A549 (cell line): ENCODE data around the gene PRLHR. TPM values are rescaled to one million over a fixed set of nuclear protein-coding genes. Genes with fewer than 3 reads are reported as not detected.

Experiments used
- ATAC-seq, 2 experiments: fragments of 200-7000 bp in 1 of 2; fragments of >200 bp in 1 of 2; cut with Nextera tagmentation in 1 of 2; cut with Tn5 transposase in 1 of 2; 3 replicates each; pipeline versions ENCODE4 v1.8.0 to v1.9.1; 2018 to 2020; ENCODE audit warnings: mild to moderate bottlenecking in 1 of 2, moderate library complexity in 1 of 2
- CTCF ChIA-PET: fragments of 300-600 bp; sonication (Branson Sonifier 250); formaldehyde crosslinking; extraction: SDS; loops from one replicate; lab custom pipeline; 2021; ENCODE audit warnings: antibody characterized with exemption, inconsistent platforms; lab: Yijun Ruan, JAX
- POLR2A ChIA-PET: fragments of 350-600 bp; formaldehyde crosslinking; extraction: SDS; loops from one replicate; lab custom pipeline; 2021; ENCODE audit warnings: antibody characterized with exemption, inconsistent platforms; lab: Yijun Ruan, JAX
- DNase-seq, 2 experiments: peaks; one replicate each; pipeline versions ENCODE4 v3.0.0 to v3.0.0-alpha.2; 2011 to 2016; ENCODE audit warnings: low read depth in 1 of 2, low spot score in 1 of 2
- FAIRE-seq: peaks from 2 replicates; lab custom pipeline; 2011; peaks lifted over from hg19 to GRCh38; lab: Jason Lieb, UNC
- H3K27ac ChIP-seq, 2 experiments: fragments of >200 bp; sonication (Bioruptor Twin); formaldehyde crosslinking; 3 replicates each; pipeline ENCODE4 v1.5.1; 2016 to 2017
- H3K4me1 ChIP-seq: fragments of >200 bp; sonication (Bioruptor Twin); formaldehyde crosslinking; 3 replicates; pipeline ENCODE4 v1.6.1; 2016
- H3K4me2 ChIP-seq: fragments of >200 bp; sonication (Bioruptor Twin); formaldehyde crosslinking; 3 replicates; pipeline ENCODE4 v1.6.1; 2016
- H3K4me3 ChIP-seq: fragments of >200 bp; sonication (Bioruptor Twin); formaldehyde crosslinking; 3 replicates; pipeline ENCODE4 v1.5.1; 2016
- H3K9me3 ChIP-seq: fragments of >200 bp; sonication (Bioruptor Twin); formaldehyde crosslinking; 3 replicates; pipeline ENCODE4 v1.6.1; 2016
- EHMT2 ChIP-seq: fragments of 200-600 bp; sonication (generic); IDR thresholded peaks from 2 replicates; pipeline ENCODE4 v1.6.1; 2016; ENCODE audit warnings: antibody characterized with exemption, low read depth, mild to moderate bottlenecking, moderate library complexity
- ELK1 ChIP-seq: fragments of 150-350 bp; IDR thresholded peaks from 2 replicates; pipeline ENCODE4 v1.6.1; 2014; ENCODE audit warnings: low read depth, mild to moderate bottlenecking, low read length
- EP300 ChIP-seq, 2 experiments: fragments of >200 bp; sonication (Bioruptor Twin); formaldehyde crosslinking; IDR thresholded peaks; 2 replicates in 1 of 2; 3 replicates in 1 of 2; pipeline ENCODE4 v1.6.1; 2016 to 2017
- ESRRA ChIP-seq: fragments of 150-350 bp; IDR thresholded peaks from 2 replicates; pipeline ENCODE4 v1.6.1; 2014; ENCODE audit warnings: mild to moderate bottlenecking, low read length, borderline replicate concordance
- FOSB ChIP-seq: fragments of 250-450 bp; sonication (Bioruptor Pico); IDR thresholded peaks from 2 replicates; pipeline ENCODE4 v1.5.0; 2020; ENCODE audit warnings: mild to moderate bottlenecking, moderate library complexity
- FOXS1 ChIP-seq: fragments of 250-450 bp; sonication (Bioruptor Pico); IDR thresholded peaks from 2 replicates; pipeline ENCODE4 v1.5.0; 2020; ENCODE audit warnings: mild to moderate bottlenecking, moderate library complexity
- GATA3 ChIP-seq: IDR thresholded peaks from 2 replicates; pipeline ENCODE4 v1.6.1; 2012; ENCODE audit warnings: borderline replicate concordance
- HDAC2 ChIP-seq: fragments of 200-600 bp; sonication (generic); IDR thresholded peaks from 2 replicates; pipeline ENCODE4 v1.6.1; 2016
- HEYL ChIP-seq: fragments of 250-450 bp; sonication (Bioruptor Pico); IDR thresholded peaks from 2 replicates; pipeline ENCODE4 v1.8.0; 2021; ENCODE audit warnings: mild to moderate bottlenecking, moderate library complexity
- HMGXB4 ChIP-seq: fragments of 250-450 bp; sonication (Bioruptor Pico); IDR thresholded peaks from 2 replicates; pipeline ENCODE4 v1.5.0; 2021; ENCODE audit warnings: mild to moderate bottlenecking, moderate library complexity, borderline replicate concordance
- HOXA7 ChIP-seq: fragments of 250-450 bp; sonication (Bioruptor Pico); IDR thresholded peaks from 2 replicates; pipeline ENCODE4 v1.5.0; 2020; ENCODE audit warnings: mild to moderate bottlenecking, moderate library complexity
- HOXB13 ChIP-seq: fragments of 250-450 bp; sonication (Bioruptor Pico); IDR thresholded peaks from 2 replicates; pipeline ENCODE4 v1.5.0; 2020; ENCODE audit warnings: low read depth, mild to moderate bottlenecking, moderate library complexity
- JUN ChIP-seq, 2 experiments: fragments of >200 bp; sonication (Bioruptor Twin); formaldehyde crosslinking; IDR thresholded peaks; 2 replicates in 1 of 2; 3 replicates in 1 of 2; pipeline ENCODE4 v1.6.1; 2016 to 2017
- KDM1A ChIP-seq: fragments of 200-600 bp; sonication (generic); IDR thresholded peaks from 2 replicates; pipeline ENCODE4 v1.6.1; 2016; ENCODE audit warnings: low read depth, mild to moderate bottlenecking
- MYC ChIP-seq: IDR thresholded peaks from 2 replicates; pipeline ENCODE4 v1.6.1; 2012; ENCODE audit warnings: mild to moderate bottlenecking, inconsistent platforms, low read length, improper control_type of control experiment, borderline replicate concordance
- NR3C1 ChIP-seq: fragments of >200 bp; sonication (Bioruptor Twin); formaldehyde crosslinking; IDR thresholded peaks from 3 replicates; pipeline ENCODE4 v1.6.1; 2017
- PBX3 ChIP-seq: IDR thresholded peaks from 2 replicates; pipeline ENCODE4 v1.6.1; 2012
- POLR2A ChIP-seq: IDR thresholded peaks from 2 replicates; pipeline ENCODE4 v1.6.1; 2012; ENCODE audit warnings: mild to moderate bottlenecking, low read length
- POLR2AphosphoS2 ChIP-seq: conservative IDR thresholded peaks from 2 replicates; pipeline ENCODE4 v1.6.1; 2012; ENCODE audit warnings: low read length, improper control_type of control experiment, inconsistent platforms
- RAD21 ChIP-seq, 2 experiments: fragments of >200 bp in 1 of 2; sonication (Bioruptor Twin) in 1 of 2; formaldehyde crosslinking in 1 of 2; IDR thresholded peaks in 1 of 2; conservative IDR thresholded peaks in 1 of 2; 2 replicates in 1 of 2; 3 replicates in 1 of 2; pipeline ENCODE4 v1.6.1; 2012 to 2018; ENCODE audit warnings: inconsistent platforms in 1 of 2
- RARB ChIP-seq: fragments of 250-450 bp; sonication (Bioruptor Pico); IDR thresholded peaks from 2 replicates; pipeline ENCODE4 v1.8.0; 2021; ENCODE audit warnings: mild to moderate bottlenecking, moderate library complexity
- RFX5 ChIP-seq: fragments of 450-650 bp; IDR thresholded peaks from 2 replicates; pipeline ENCODE4 v1.7.1; 2014; ENCODE audit warnings: antibody characterized with exemption, mild to moderate bottlenecking, moderate library complexity
- TFCP2L1 ChIP-seq: fragments of 250-450 bp; sonication (Bioruptor Pico); IDR thresholded peaks from 2 replicates; pipeline ENCODE4 v1.5.0; 2021; ENCODE audit warnings: mild to moderate bottlenecking
- ZFP36 ChIP-seq: fragments of 450-650 bp; IDR thresholded peaks from 2 replicates; pipeline ENCODE4 v1.6.1; 2014; ENCODE audit warnings: borderline replicate concordance; ENCODE audit not compliant: partially characterized antibody
- ZNF302 ChIP-seq: fragments of 250-450 bp; sonication (Bioruptor Pico); IDR thresholded peaks from 2 replicates; pipeline ENCODE4 v1.9.0; 2021; ENCODE audit warnings: inconsistent platforms, mild to moderate bottlenecking, moderate library complexity
- WGBS: methylation state at CpG from one replicate; pipeline ENCODE4 v1.1.6; 2017; ENCODE audit errors: missing lambda C conversion rate; 5-methylcytosine and 5-hydroxymethylcytosine counted together
- polyA plus RNA-seq, 4 experiments: library from polyadenylated mRNA; depleted of rRNA in 3 of 4; stranded (reverse); fragments of >200 nt; fragmentation: RNase III in 1 of 4; extraction: RNeasy Plus Mini Kit Qiagen cat#74134 plus additional on column Dnase treatment in 1 of 4; gene quantifications; 2 replicates in 3 of 4; 3 replicates in 1 of 4; pipeline ENCODE4 v1.2.3, GENCODE V29; 2011 to 2017

The PRLHR gene
- polyA plus RNA-seq, 2 of the 4 experiments (the other 2 are of a cell fraction), result not detected

- ChIA-PET CTCF (interaction anchor here (1.2 kb wide), 1 partner anchor 10 kb away, joined by 3 read pairs; no protein-coding TSS in a partner anchor), POLR2A (no interaction called here)
- 13% methylated on average over 7 of the region's 7 CpGs for WGBS
- ATAC-seq (no peak), FAIRE-seq (no peak), DNase-seq (no peak)
- TF ChIP-seq EP300 (IDR thresholded peaks at IDR 0.05), result no peak
- no peak for TF ChIP-seq FOSB (CRISPR knock-in tag)
- no peak overlapping the region for H3K4me3 ChIP-seq
- H3K27ac ChIP-seq, result no peak overlapping the region
- H3K4me2 ChIP-seq, result no peak overlapping the region
- H3K4me1 ChIP-seq, result no peaks in the 10 kb centered on the region
- no peaks in the 10 kb centered on the region for H3K9me3 ChIP-seq
Observed at GRCh38 chr10:118633786-118634185, 38.3 kb upstream of the PRLHR start.

DNA sequence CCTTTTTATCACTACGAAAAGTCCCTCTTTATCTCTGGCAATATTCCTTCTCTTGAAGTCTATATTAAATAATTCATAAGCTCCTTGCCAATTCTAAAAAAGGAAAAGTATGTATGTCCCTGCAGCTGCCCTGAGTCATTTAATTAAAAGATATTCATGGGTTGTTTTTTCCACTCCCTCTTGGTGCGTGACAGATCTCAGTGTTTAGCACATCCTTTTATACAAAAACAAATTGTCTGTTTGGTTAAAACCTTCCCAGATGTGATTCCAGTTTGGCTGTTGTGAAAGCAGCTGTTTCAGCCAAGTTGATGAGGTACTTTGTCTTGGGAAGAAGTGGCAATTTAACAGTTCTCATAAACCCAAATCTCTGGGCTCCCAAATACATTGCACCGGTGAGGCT is 33.8 kb upstream of the PRLHR start:
- FAIRE-seq, result no peak
- no peak for DNase-seq
- CTCF ChIA-PET, result interaction anchor here (0.6 to 1.3 kb wide), 3 partner anchors 13 to 419 kb away, joined by 3 to 5 read pairs (median 4); no protein-coding TSS in a partner anchor
- 40% methylated on average over 3 of the region's 3 CpGs for WGBS
- TF ChIP-seq EP300 (IDR thresholded peaks at IDR 0.05), result no peak
- no peak for TF ChIP-seq FOXS1
- no peak for TF ChIP-seq ESRRA
- TF ChIP-seq EHMT2, result no peak
- no peak overlapping the region for H3K27ac ChIP-seq
- no peaks in the 10 kb centered on the region for H3K4me1 ChIP-seq
- H3K4me3 ChIP-seq, result no peak overlapping the region
- no peak for ATAC-seq
- no peaks in the 10 kb centered on the region for H3K9me3 ChIP-seq
- POLR2A ChIA-PET, result no interaction called here
- H3K4me2 ChIP-seq, result no peak overlapping the region

DNA sequence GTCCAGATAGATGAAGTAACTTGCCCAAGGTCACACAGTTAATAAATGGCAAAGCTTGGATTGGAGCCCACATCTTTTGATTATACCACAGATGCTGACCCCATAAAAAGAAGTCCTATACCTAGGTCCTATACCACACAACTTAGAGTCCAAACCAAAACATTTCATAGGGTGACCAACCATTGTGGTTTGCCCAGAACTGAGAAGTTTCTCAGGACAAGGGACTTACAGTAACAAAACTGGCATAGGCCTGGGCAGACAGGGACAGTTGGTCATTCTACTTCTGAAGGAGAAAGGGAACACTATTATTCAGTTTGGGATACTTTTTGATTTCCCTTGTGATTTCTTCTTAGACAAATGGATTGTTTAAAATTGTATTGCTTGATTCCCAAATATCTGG is 32.9 kb upstream of the PRLHR start:
- H3K4me1 ChIP-seq, result no peaks in the 10 kb centered on the region
- no peak overlapping the region for H3K4me3 ChIP-seq
- FAIRE-seq, result no peak
- CTCF ChIA-PET, result interaction anchor here (0.7 to 1.3 kb wide), 3 partner anchors 8 to 171 kb away, joined by 3 to 5 read pairs (median 4); no protein-coding TSS in a partner anchor
- ATAC-seq, result no peak
- POLR2A ChIA-PET, result no interaction called here
- TF ChIP-seq JUN (IDR thresholded peaks at IDR 0.05), result no peak
- TF ChIP-seq ZFP36, result no peak
- no peak for TF ChIP-seq KDM1A
- no peak for TF ChIP-seq EP300 (IDR thresholded peaks at IDR 0.05)
- H3K27ac ChIP-seq, result no peak overlapping the region
- DNase-seq, result no peak
- H3K4me2 ChIP-seq, result no peak overlapping the region
- H3K9me3 ChIP-seq, result no peaks in the 10 kb centered on the region; the same call in 2 of the 3 replicates

DNA sequence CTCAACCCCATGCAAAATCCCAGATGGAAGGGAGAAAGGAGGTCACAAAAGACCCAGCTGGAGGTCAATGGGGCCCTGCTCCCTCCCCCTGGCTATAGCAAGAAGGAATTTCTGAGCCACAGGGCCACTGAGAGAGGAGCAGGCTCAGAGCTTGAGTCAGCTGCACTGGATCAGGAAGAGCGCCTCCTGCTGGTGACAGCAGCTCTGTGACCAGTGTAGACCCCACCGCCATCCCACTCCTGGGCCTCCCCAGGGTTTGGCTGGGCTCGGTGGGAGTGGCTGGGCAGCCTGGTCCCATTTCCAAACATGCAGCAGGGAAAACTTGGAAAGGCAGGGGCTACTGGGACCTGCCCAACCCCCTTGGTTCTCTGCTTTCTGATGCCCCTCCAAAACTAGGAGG is 31.5 kb upstream of the PRLHR start:
- POLR2A ChIA-PET, result no interaction called here
- no peak for TF ChIP-seq PBX3
- no peak for TF ChIP-seq RAD21 (conservative IDR thresholded peaks at IDR 0.05 in 1 of 2, IDR thresholded peaks at IDR 0.05 in 1 of 2)
- TF ChIP-seq, all 56 proteins: peak for 0
- peak in 1 of 2 experiments; percentile 65; a peak in 3 of 6 replicates for ATAC-seq
- H3K4me1 ChIP-seq, result no peaks in the 10 kb centered on the region
- DNase-seq, result no peak
- CTCF ChIA-PET, result interaction anchor here (0.9 to 1.3 kb wide), 5 partner anchors 8 to 68 kb away, joined by 3 to 6 read pairs (median 4); no protein-coding TSS in a partner anchor
- no peak overlapping the region for H3K4me2 ChIP-seq
- no peak for FAIRE-seq
- WGBS, result no CpG with 5 or more reads among the region's 3 CpGs
- H3K9me3 ChIP-seq, result no peaks in the 10 kb centered on the region; the same call in 2 of the 3 replicates
- no peak overlapping the region for H3K4me3 ChIP-seq
- H3K27ac ChIP-seq, result no peak overlapping the region

DNA sequence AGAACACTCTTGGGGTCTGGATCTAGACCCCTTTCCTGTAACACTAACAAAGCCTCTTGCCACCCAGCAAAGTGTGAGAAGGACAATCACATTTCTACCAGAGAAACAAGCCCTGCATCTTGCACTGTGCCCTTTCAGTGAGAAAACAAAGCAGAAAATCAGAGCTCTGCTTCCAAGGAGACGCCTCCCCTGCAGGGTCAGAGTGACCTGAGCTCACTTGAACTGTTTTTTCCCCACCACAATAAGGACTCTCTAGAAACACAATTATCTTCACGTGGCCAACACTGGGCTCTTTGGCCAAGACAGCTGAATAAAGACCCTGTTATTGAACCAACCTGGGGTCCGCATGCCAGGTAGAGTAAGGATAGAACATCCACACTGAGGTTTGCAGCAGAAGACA is 30.1 kb upstream of the PRLHR start:
- DNase-seq, result no peak
- Histone ChIP-seq H3K4me1 (no peaks in the 10 kb centered on the region), H3K4me2 (no peak overlapping the region), H3K27ac (no peak overlapping the region), H3K9me3 (no peaks in the 10 kb centered on the region; the same call in 2 of the 3 replicates), H3K4me3 (no peak overlapping the region)
- ATAC-seq, result no peak
- 34% methylated on average over 3 of the region's 3 CpGs for WGBS
- CTCF ChIA-PET, result interaction anchor here (1.0 to 1.6 kb wide), 2 partner anchors 18 to 62 kb away, joined by 3 read pairs; no protein-coding TSS in a partner anchor
- POLR2A ChIA-PET, result no interaction called here
- FAIRE-seq, result no peak
- no peak for TF ChIP-seq TFCP2L1 (CRISPR knock-in tag)
- no peak for TF ChIP-seq POLR2AphosphoS2
- no peak for TF ChIP-seq GATA3
- TF ChIP-seq ZNF302 (CRISPR knock-in tag), result no peak
- no peak for TF ChIP-seq HOXA7 (CRISPR knock-in tag)
- no peak for TF ChIP-seq HDAC2
- no peak for TF ChIP-seq HEYL (CRISPR knock-in tag)
- TF ChIP-seq HMGXB4, result no peak
- TF ChIP-seq RFX5, result no peak
- TF ChIP-seq NR3C1, result no peak
- TF ChIP-seq MYC, result no peak
- TF ChIP-seq ELK1, result no peak
- no peak for TF ChIP-seq POLR2A
- TF ChIP-seq FOSB (CRISPR knock-in tag), result no peak
- TF ChIP-seq KDM1A, result no peak
- no peak for TF ChIP-seq HOXB13 (CRISPR knock-in tag)
- no peak for TF ChIP-seq RARB (CRISPR knock-in tag)
